ENCODE results near the gene CALCA.
"Not testable (repeated sequence)": the region's sequence is repeated elsewhere in the genome, so short reads cannot be mapped to it uniquely, and the experiment has no call there.

The CALCA gene, protein sequence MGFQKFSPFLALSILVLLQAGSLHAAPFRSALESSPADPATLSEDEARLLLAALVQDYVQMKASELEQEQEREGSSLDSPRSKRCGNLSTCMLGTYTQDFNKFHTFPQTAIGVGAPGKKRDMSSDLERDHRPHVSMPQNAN

DNA sequence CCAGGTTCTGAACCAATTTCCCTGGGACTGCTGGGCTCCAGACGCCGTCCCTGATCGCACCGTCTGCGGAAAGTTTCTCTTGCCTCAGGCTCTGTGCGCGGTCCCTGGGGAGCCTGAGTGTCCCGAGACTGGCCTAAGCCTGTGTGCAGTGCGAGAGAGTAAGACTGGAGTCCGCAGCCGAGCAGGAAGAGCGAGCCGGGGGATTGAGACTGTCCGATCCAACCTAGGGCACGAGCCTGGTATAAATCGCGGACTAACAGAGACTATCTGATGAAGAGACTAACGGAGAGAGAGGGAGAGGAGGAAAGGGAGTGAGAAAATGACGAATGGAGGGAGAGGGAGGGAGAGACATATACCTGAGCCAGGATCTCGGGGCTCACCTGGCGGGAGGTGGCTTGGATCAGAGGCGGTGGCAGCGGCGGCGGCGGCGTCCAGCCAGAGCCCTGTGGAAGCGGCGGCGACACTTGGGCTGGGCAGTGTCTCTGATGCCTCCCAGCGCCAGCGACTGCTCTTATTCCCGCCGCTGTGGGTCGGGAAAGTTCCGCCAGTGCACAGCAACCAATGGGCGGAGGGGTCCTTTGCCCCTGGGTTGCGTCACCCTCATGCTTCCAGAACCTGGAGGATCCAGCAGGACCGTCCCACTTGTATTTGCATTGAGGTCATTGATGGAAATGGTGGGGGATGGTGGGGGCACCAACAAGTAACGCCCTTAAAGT is at the start of gene CALCA:
Gene CALCA, minus strand, starts transcription at position 487 of the 716 bp plus-strand sequence. CDS start 1,159 bp downstream, outside the sequence.
- H3K27ac Mint-ChIP-seq = no peak within 1 kb of the TSS
- TF ChIP-seq, protein P1, sequence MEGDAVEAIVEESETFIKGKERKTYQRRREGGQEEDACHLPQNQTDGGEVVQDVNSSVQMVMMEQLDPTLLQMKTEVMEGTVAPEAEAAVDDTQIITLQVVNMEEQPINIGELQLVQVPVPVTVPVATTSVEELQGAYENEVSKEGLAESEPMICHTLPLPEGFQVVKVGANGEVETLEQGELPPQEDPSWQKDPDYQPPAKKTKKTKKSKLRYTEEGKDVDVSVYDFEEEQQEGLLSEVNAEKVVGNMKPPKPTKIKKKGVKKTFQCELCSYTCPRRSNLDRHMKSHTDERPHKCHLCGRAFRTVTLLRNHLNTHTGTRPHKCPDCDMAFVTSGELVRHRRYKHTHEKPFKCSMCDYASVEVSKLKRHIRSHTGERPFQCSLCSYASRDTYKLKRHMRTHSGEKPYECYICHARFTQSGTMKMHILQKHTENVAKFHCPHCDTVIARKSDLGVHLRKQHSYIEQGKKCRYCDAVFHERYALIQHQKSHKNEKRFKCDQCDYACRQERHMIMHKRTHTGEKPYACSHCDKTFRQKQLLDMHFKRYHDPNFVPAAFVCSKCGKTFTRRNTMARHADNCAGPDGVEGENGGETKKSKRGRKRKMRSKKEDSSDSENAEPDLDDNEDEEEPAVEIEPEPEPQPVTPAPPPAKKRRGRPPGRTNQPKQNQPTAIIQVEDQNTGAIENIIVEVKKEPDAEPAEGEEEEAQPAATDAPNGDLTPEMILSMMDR (IDR thresholded peaks at IDR 0.05) = no peak
- DNase-seq = peak; percentile 33
- no peaks in the 10 kb centered on the region for H3K9me3 Mint-ChIP-seq
- H3K4me3 Mint-ChIP-seq = peak within 1 kb of the TSS; percentile 78
- no peaks in the 10 kb centered on the region for H3K36me3 Mint-ChIP-seq (ENCODE audit: low read depth)
- peaks cover 96% of the 10 kb centered on the region for H3K27me3 Mint-ChIP-seq (ENCODE audit: low read depth, poor library complexity)
- peaks cover 38% of the 10 kb centered on the region for H3K4me1 Mint-ChIP-seq

DNA sequence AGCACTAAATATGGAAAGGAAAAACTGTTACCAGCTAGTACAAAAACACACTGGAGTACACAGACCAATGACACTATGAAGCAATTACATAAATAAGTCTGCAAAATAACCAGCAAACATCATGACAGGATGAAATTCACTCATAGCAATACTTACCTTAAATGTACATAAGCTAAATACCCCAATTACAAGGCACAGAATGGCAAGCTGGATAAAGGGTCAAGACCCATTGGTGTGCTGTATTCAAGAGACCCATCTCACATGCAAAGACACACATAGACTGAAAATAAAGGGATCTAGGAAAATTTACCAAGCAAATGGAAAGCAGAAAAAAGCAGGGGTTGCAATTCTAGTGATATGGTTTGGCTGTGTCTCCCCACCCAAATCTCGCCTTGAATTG is 44.0 kb upstream of the CALCA start:
- TF ChIP-seq, protein P1 (IDR thresholded peaks at IDR 0.05) = no peak
- Mint-ChIP-seq H3K4me3 (no peak overlapping the region), H3K9me3 (peaks cover 51% of the 10 kb centered on the region), H3K36me3 (ENCODE audit: low read depth) (no peaks in the 10 kb centered on the region), H3K4me1 (no peaks in the 10 kb centered on the region), H3K27me3 (ENCODE audit: low read depth, poor library complexity) (peaks cover 13% of the 10 kb centered on the region), H3K27ac (no peak overlapping the region)
- DNase-seq = no peak

DNA sequence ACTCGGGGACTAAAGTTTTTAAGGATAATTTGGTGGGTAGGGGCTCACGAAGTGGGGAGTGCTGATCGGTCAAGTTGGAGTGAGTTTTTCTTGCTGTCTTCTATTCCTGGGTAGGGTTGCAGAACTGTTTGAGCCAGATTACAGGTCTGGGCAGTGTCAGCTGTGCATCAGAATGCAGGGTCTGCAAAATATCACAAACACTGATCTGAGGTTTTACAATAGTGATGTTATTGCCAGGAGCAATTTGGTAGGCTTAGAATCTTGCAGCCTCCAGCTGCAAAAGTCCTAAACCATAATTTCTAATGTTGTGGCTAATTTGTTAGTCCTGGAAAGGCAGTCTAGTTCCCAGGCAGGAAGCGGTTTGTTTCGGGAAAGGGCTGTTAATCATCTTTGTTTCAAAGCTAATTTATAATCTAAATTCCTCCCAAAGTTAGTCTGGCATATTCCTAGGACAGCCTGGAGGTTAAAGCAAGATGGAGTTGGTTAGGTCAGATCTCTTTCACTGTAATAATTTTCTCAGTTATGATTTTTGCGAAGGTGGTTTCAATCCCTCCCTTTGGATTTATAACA is 39.7 kb upstream of the CALCA start:
- Mint-ChIP-seq H3K4me3 (no peak overlapping the region), H3K4me1 (no peaks in the 10 kb centered on the region), H3K27ac (no peak overlapping the region), H3K27me3 (ENCODE audit: low read depth, poor library complexity) (peaks cover 14% of the 10 kb centered on the region), H3K36me3 (ENCODE audit: low read depth) (no peaks in the 10 kb centered on the region), H3K9me3 (peaks cover 20% of the 10 kb centered on the region)
- TF ChIP-seq, protein P1 (IDR thresholded peaks at IDR 0.05) = no peak
- DNase-seq = no peak

DNA sequence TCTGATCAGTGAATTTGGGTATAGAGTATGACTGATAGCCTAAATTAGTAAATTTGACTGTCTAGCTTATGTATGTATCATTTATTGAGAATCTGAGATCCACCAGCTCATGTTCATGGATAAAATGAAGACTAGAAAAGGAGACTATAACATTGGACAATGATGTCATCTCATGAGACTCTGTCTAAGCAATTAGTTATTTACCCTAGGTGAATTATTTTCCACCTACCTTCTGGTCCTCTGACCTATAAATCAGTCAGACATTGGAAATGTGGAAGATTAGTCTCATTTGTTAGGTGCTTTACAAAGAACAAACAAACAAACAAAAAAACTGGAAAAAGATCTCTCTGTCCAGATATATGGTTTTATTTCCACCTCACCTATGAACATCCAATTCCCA is 38.7 kb upstream of the CALCA start:
- Mint-ChIP-seq H3K27me3 (ENCODE audit: low read depth, poor library complexity) (peaks cover 13% of the 10 kb centered on the region), H3K27ac (no peak overlapping the region), H3K4me1 (no peaks in the 10 kb centered on the region), H3K4me3 (no peak overlapping the region), H3K36me3 (ENCODE audit: low read depth) (no peaks in the 10 kb centered on the region), H3K9me3 (peaks cover 10% of the 10 kb centered on the region)
- no peak for DNase-seq
- TF ChIP-seq, protein P1 (IDR thresholded peaks at IDR 0.05) = no peak

DNA sequence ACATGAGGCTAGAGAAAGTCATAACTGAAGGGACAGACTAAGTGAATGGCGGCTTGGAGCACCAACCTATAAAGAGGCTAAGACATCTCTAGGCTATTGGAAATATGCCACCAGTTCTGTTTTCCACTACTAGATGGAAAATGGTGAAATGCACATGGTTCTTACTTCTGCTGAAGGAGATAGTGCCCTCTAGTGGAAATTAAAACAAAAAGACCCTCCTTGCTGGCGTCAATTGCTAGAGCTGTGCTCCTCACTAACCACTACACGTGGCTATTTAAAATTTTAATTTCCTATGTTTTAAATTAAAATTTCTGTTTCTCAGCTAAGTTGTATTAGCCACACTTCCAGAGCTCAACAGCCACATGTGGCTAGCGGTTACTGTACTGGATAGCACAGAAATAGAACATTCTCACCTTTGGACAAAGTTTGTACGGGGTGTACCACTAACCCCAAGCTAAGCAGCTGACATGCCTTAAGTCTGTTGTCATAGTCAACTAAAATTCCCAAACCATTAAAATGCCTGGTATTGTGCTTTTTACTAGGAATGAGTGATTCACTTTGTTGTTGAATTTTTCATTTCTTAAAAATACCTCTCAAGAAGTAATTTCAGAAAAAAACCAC is 34.1 kb upstream of the CALCA start:
- no peaks in the 10 kb centered on the region for H3K36me3 Mint-ChIP-seq (ENCODE audit: low read depth)
- H3K4me3 Mint-ChIP-seq = no peak overlapping the region
- no peaks in the 10 kb centered on the region for H3K9me3 Mint-ChIP-seq
- no peak for DNase-seq
- TF ChIP-seq, protein P1 (IDR thresholded peaks at IDR 0.05) = peak; percentile 44
- H3K27ac Mint-ChIP-seq = no peak overlapping the region
- H3K27me3 Mint-ChIP-seq (ENCODE audit: low read depth, poor library complexity) = peaks cover 14% of the 10 kb centered on the region
- no peaks in the 10 kb centered on the region for H3K4me1 Mint-ChIP-seq

DNA sequence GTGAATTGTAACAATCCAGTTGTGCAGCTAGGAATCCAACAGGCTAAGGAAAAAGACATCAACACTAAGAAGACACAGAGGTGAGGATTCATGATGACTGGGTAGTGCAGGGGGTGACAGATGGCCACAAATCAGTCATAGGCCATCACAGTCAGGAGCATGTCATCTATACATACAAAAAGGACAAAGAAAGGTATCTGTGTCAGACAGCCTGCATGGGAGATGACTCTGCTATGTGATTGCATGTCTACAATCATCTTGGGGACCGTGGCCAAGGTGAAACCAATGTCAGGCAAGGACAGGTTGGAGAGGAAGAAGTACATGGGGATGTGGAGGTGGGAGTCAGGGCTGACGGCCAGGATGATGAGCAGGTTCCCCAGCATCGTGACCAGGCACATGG is 16.0 kb upstream of the CALCA start:
- H3K27me3 Mint-ChIP-seq (ENCODE audit: low read depth, poor library complexity) = peaks cover 28% of the 10 kb centered on the region
- not testable (repeated sequence) for H3K36me3 Mint-ChIP-seq (ENCODE audit: low read depth); H3K4me1 Mint-ChIP-seq; H3K9me3 Mint-ChIP-seq; DNase-seq; H3K4me3 Mint-ChIP-seq; H3K27ac Mint-ChIP-seq
